ENCODE measurements around the gene TMEM270.

DNA sequence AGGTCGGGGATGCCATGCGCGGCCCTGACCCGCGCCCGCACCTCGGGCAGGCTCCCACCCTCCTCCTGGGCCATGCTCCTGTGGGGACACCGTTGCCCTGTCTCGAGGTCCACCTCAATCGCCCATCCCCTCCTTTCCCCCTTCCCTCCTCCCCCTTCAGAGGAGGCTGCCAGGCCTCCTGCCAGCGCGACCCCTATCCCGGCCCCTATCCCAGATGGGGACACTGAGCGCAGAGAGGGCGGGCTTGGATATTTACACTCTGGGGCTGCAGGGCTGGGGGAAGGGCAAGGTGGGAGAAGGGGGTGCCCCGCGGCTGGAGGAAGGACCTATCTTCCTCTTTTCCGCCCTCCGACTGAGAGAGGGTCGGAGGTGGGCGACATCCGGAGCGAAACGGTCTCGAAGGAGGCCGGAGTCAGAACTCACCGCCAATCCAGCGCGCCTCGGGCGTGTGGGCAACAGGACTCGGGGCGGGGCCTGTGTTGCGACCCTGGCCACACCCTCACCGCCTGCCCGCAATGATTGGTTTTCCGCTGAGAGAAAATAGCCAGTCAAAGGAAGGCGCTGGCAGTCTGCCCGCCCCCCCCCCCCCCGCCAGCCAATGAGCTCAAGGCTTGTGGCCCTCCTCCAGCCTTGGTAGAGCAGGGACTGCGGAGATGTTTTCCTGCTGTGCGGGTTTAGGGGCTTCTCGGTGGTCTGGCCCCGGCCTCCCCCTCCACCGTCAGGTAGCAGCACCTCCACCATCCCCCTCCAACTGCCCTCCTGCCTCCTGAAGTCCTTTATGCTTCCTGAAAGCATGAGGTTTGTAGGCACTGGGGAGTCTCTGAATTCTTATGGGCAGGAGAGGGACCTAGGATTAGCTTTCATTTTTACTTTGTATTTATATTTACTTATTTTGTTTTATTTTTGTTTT is 18.6 kb upstream of the TMEM270 start, which contains the start of gene METTL27:
- TF ChIP-seq, protein P1, sequence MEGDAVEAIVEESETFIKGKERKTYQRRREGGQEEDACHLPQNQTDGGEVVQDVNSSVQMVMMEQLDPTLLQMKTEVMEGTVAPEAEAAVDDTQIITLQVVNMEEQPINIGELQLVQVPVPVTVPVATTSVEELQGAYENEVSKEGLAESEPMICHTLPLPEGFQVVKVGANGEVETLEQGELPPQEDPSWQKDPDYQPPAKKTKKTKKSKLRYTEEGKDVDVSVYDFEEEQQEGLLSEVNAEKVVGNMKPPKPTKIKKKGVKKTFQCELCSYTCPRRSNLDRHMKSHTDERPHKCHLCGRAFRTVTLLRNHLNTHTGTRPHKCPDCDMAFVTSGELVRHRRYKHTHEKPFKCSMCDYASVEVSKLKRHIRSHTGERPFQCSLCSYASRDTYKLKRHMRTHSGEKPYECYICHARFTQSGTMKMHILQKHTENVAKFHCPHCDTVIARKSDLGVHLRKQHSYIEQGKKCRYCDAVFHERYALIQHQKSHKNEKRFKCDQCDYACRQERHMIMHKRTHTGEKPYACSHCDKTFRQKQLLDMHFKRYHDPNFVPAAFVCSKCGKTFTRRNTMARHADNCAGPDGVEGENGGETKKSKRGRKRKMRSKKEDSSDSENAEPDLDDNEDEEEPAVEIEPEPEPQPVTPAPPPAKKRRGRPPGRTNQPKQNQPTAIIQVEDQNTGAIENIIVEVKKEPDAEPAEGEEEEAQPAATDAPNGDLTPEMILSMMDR (IDR thresholded peaks at IDR 0.05; ENCODE audit: low read length), result no peak
- TF ChIP-seq EZH2 (IDR thresholded peaks at IDR 0.05; ENCODE audit: borderline replicate concordance, low read length), result no peak
